HCT116 (cell line): Measurements from ENCODE around the gene GRIK4.

Source experiments
- CTCF ChIP-seq, 3 experiments: fragments of 200-600 bp in 1 of 3; sonication (generic) in 1 of 3; IDR thresholded peaks in 2 of 3; conservative IDR thresholded peaks in 1 of 3; 2 replicates each; pipeline ENCODE4 v1.5.1; 2012 to 2017; ENCODE audit warnings: low read depth in 2 of 3, low read length in 2 of 3, antibody characterized with exemption in 1 of 3, borderline replicate concordance in 1 of 3, control low read depth in 1 of 3, mild to moderate bottlenecking in 1 of 3, mixed read lengths in 1 of 3, mixed run types in 1 of 3, moderate library complexity in 1 of 3; ENCODE audit not compliant: insufficient read depth in 1 of 3
- EGR1 ChIP-seq: IDR thresholded peaks from 2 replicates; pipeline ENCODE4 v1.6.1; 2012; ENCODE audit warnings: low read depth
- POLR2A ChIP-seq: IDR thresholded peaks from 2 replicates; pipeline ENCODE4 v1.7.0; 2011; ENCODE audit warnings: borderline replicate concordance; ENCODE audit not compliant: insufficient read depth, insufficient read length; ENCODE audit errors: extremely low read depth

GRCh38 chr11:120971825-120972224, 460.3 kb downstream of the GRIK4 start:
- no peak for TF ChIP-seq CTCF (IDR thresholded peaks at IDR 0.05 in 2 of 3, conservative IDR thresholded peaks at IDR 0.05 in 1 of 3; ENCODE audit: borderline replicate concordance in 1 of 3, insufficient read depth in 1 of 3, low read depth in 2 of 3, low read length in 2 of 3)
- no peak for TF ChIP-seq POLR2A
- TF ChIP-seq EGR1 = no peak
